H1 (cell line): ENCODE data around the gene MZF1. TPM values are rescaled to one million over a fixed set of nuclear protein-coding genes. Genes with fewer than 3 reads are reported as not detected.
A peak's percentile ranks its signal among the peaks of the same experiment; 100 is the strongest.

ENCODE experiments used
- BRCA1 ChIP-seq: IDR thresholded peaks from 2 replicates; pipeline ENCODE4 v1.6.1; 2012; ENCODE audit warnings: low read depth, low read length, improper control_type of control experiment
- CEBPB ChIP-seq: IDR thresholded peaks from 2 replicates; pipeline ENCODE4 v1.6.1; 2012; ENCODE audit warnings: low read depth, low read length
- CHD7 ChIP-seq: fragments of 300-600 bp; sonication (generic); IDR thresholded peaks from 2 replicates; pipeline ENCODE4 v1.7.1; 2012; ENCODE audit warnings: low read length, moderate library complexity, mild to moderate bottlenecking, inconsistent platforms; ENCODE audit not compliant: insufficient replicate concordance
- EGR1 ChIP-seq: IDR thresholded peaks from 2 replicates; pipeline ENCODE4 v1.6.1; 2011; ENCODE audit warnings: low read depth, low read length, borderline replicate concordance
- FOSL1 ChIP-seq: IDR thresholded peaks from 2 replicates; pipeline ENCODE4 v1.6.1; 2011; ENCODE audit warnings: mild to moderate bottlenecking, low read depth, low read length, moderate library complexity; ENCODE audit not compliant: insufficient read depth
- KDM5A ChIP-seq: fragments of 200-600 bp; IDR thresholded peaks from 2 replicates; pipeline ENCODE4 v1.7.1; 2012; ENCODE audit warnings: mild to moderate bottlenecking, low read length, inconsistent platforms, mixed read lengths
- SIN3A ChIP-seq, 2 experiments: IDR thresholded peaks in 1 of 2; conservative IDR thresholded peaks in 1 of 2; 2 replicates each; pipeline ENCODE4 v1.6.1; 2011 to 2012; ENCODE audit warnings: low read length in 2 of 2, improper control_type of control experiment in 1 of 2, low read depth in 1 of 2, mild to moderate bottlenecking in 1 of 2
- TBP ChIP-seq: IDR thresholded peaks from 2 replicates; pipeline ENCODE4 v1.6.1; 2011; ENCODE audit warnings: low read depth, low read length, improper control_type of control experiment
- polyA plus RNA-seq, 7 experiments: library from polyadenylated mRNA; depleted of rRNA in 3 of 7; stranded (reverse) in 5 of 7; unstranded in 2 of 7; fragments of >200 nt in 5 of 7; fragments of 200-250 nt in 2 of 7; gene quantifications; 1 replicate in 5 of 7; 2 replicates in 1 of 7; 4 replicates in 1 of 7; pipeline versions ENCODE4 v1.2.1 to v1.2.3, GENCODE V29; 2011 to 2013; ENCODE audit warnings: missing spikeins in 2 of 7, mixed read lengths in 2 of 7
- total RNA-seq: library from RNA; stranded (reverse); fragmentation: NEBNext Ultra II Directional; extraction: Animal tissue kit (Norgen Biotek cat#: 25700); gene quantifications from 2 replicates; pipeline ENCODE4 v1.2.1, GENCODE V29; 2021
- TF ChIP-seq, protein P1 (sequence below): IDR thresholded peaks from 2 replicates; pipeline ENCODE4 v1.6.1; 2012; ENCODE audit warnings: inconsistent platforms

Gene MZF1
- total and polyA plus RNA-seq, 2 of the 8 experiments (the other 6 are each of a cell fraction or from before 2014, with no cell fraction given): 15.2 to 25.0 TPM

GRCh38 chr19:58559275-58560006 is 13.7 kb downstream of the MZF1 start (continued):
- TF ChIP-seq CHD7: no peak
- TF ChIP-seq SIN3A (conservative IDR thresholded peaks at IDR 0.05 in 1 of 2, IDR thresholded peaks at IDR 0.05 in 1 of 2; ENCODE audit: low read depth in 1 of 2, low read length in 2 of 2): no peak
- TF ChIP-seq KDM5A: peak; percentile 62; the same call in 1 of the 2 replicates
- 0 out of 2 replicates have a peak, but pooled peaks have one; percentile 63 for TF ChIP-seq TBP
- no peak for TF ChIP-seq EGR1
- TF ChIP-seq BRCA1: no peak
- no peak for TF ChIP-seq CEBPB
- TF ChIP-seq, protein P1, sequence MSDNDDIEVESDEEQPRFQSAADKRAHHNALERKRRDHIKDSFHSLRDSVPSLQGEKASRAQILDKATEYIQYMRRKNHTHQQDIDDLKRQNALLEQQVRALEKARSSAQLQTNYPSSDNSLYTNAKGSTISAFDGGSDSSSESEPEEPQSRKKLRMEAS: peak; percentile 90; the same call in 1 of the 2 replicates
- TF ChIP-seq FOSL1: no peak
